Stimulated activated CD8-positive, alpha-beta memory T cell treated with anti-CD3 and anti-CD28 coated beads, Interleukin-4, amount 100 ng/mL, for 48 hours (primary cell): ENCODE data around the gene FKBP8.
"Not testable (repeated sequence)": the region's sequence is repeated elsewhere in the genome, so short reads cannot be mapped to it uniquely, and the experiment has no call there.

ENCODE experiments used
- DNase-seq: peaks from one replicate; pipeline ENCODE4 v3.0.0-alpha.2; 2020

FKBP8 gene

DNA sequence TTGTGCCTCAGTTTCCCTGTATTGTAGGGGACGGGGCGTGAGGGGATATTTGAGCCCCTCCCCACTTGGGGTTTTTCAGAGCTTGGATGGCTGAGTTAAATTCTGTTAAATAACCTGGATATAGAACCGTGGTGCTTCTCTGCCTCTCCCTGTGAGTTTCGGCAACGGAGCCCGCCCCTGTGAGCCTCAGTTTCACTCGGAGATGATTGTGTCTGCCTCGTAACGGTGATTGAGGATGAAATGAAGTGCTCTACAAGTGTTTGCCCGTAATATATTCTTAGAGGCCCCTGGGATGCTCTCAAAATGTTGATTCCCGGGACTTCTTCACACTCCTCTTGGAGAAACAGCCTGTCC is 14.8 kb upstream of the FKBP8 start:
- DNase-seq = no peak

DNA sequence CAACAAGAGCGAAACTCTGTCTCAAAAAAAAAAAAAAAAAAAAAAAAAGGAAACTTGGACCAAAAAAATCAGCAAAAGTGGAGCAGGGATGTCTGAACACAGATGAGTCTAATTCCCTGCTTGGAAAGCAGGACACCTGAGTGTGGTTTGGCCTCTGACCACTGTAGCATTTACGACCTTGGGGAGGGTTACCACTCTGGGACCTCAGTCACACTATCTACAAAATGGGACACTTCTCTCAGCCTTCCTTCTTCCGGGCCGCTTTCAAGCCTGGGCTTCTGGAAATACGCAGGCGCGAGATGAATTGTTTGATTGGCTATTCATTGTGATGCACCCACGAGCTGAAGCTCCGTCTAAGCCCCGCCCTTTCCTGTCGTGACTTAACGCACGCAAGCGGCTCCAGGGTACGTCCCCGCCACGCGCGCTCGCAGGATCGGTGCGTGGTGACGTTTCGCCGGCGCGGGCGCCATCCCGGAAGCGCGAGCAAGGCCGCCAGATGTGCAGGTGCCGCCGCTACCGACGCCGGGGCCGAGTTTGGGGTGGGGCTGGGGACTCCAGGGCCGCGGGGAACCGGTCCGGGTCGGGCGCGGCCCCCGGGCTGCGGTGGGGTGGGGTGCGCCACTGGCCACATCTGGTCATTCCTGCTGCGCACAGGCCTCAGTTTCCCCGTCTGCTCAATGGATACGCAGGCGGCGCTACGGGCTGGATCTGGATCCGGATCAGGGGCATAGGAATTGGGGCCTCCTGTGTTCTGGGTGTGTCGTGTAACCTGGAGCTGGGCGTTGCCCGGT is 14.2 kb upstream of the FKBP8 start, which contains the start of gene KXD1:
Gene KXD1, plus strand, starts transcription at position 460 of the 791 bp plus-strand sequence. CDS start 4,187 bp downstream, outside the sequence.
- peak; percentile 98 for DNase-seq

DNA sequence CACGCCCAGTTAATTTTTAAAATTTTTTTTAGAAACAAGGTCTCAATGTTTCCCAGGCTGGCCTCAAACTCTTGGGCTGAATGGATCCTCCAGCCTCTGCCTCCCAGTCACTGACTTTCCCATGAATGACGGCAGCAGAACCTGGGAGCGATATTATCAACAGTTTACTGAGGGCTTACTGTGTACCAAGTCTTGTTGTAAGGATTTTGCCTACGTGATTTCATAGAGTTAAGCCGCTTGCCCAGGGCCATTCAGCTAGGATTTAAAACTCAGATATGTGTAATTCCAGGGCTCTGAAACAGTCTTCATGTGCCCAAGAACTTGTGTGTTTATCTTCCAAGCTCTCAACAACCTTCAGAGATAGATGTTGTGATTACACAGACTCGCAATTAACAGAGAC is 8.3 kb upstream of the FKBP8 start:
- DNase-seq = no peak

DNA sequence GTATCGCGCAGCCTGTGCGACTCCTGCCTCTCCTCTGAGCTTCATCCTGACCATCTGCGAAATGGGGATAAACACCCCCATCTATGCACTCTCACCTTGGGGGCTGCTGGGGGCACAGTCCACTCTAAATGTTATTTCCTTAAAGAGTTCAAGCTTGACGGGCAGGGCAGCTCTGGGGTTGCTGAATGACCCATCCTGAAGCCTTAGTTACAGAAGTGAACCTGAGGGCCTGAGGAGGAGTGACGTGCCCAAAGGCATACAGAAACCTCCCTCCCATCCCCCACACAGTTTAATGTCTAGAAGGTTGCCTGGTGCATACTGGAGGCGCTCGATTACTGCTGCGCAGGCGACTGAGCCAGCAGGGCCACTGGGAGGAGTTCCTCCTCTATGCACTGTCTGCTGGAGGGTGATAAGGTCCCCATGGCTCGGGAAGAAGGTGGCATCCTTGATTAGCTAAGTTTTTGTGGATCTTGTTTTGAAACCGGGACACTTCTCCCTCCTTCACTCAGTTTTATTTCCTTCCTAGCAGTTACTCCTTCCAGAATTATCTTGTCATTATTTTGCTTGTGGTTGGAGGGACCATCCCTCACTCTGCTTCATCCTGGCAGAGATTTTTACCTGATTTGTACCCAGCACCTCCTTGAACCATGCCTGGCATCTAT is 572 bp upstream of the FKBP8 start:
- DNase-seq = peak; percentile 82

DNA sequence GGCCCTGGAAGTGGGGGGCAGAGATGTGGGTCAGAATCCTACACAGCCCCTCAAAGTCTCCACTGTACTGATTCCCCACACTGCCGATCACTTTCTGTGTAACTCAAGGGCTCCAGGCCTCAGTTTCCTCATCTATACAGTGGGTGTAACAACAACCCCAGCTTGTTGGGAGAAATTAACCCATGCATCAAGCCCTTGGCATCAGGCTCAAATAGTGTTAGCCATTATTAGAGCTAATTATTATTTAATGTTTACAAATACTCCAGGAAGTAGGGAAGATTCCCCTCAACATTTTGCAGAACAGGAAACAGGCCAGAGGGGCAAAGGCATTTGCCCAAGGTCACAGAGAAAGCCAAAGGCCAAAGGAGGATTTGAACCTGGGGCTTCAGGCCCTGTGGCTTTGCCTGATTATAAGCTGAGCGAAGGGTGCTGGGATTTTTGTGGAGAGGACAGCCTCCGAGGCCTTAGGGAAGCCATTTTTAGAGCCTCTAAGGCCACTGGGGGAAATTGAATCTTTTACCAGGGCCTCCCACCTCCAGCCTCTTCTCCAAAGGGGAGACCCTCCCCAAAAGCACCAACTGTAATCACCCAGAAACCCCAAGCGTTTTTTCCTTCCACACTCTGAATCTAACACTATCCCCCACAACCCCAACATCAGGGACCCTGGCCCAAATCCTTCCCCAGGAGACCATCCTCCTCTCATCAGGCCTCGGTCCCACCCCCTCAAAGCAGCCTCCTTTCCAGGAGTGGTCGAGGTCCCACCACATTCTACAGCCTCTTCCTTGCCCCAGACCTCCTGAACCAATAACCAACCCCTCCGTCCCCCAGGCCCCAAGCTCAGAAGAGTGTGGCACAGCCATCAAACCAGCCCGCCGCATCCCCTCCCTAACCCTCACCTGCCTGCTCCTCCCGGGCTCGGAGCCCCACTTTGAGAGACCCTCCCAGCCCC is 1.1 kb downstream of the FKBP8 start:
- no peak for DNase-seq

DNA sequence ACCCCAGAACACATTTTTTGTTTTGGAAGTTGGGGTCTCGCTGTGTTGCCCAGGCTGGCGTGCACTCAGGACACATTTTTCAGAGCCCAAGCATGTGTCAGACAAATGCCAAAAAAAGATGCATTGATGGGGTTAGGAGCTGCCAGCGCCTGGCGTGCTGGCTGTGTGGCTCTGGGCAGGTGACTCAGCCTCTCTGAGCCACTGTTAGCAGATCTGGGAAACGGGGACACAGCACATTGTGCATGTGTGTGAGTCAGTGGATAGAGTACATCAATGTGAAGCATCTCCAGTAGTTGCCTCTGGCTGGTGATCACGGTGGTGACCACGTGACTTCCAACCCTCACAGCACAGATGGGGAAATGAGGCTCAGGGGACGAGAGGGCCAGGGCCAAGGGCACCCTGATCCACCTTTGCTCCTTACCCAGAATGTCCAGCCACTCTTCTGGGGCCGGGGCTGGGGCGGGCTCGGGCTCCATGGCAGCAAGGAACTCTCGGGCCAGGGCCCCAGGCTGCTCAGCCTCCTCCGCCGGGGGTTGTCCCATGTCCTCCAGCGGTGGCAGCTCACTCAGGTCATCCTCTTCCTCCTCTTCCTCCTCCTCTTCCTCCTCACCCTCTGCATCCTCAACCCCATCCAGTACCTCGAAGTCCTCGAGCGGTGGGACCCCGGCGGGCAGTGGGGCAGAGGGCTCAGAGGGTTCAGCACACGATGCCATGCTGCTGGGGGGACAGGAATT is 1.9 kb downstream of the FKBP8 start:
- DNase-seq = peak; percentile 52

DNA sequence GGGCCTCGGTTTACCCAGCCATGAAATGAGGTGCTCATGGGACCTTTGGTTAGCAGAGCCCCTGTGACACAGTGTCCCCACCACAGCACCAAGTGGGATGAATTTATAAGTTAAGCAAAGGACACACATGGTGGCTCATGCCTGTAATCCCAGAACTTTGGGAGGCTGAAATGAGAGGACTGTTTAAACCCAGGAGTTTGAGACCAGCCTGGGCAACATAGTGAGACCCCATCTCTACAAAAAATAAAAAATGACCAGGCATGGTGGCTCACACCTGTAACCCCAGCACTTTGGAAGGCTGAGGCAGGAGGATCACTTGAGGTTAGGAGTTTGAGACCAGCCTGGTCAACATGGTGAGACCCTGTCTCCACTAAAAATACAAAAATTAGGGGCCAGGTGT is 3.2 kb downstream of the FKBP8 start:
- DNase-seq = not testable (repeated sequence)

DNA sequence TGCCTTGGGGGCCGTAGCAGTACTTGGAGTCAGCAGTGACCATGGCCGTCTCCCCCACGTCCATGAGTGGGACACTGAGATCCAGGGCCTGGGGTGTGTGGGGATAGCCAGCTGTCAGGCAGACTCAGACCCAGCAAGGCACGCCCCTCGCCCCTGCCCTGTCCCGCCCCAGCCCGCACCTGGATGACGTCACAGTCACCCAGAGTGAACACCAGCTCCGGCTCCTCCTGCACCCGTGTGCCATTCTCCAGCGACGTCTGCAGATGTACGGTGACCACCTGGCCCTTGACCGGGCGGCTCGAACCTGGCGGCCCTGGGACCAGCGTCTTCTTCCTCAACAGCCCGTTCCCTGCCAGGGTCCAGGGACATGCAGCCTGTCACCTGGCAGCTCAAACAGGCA is 4.0 kb downstream of the FKBP8 start:
- DNase-seq = no peak

DNA sequence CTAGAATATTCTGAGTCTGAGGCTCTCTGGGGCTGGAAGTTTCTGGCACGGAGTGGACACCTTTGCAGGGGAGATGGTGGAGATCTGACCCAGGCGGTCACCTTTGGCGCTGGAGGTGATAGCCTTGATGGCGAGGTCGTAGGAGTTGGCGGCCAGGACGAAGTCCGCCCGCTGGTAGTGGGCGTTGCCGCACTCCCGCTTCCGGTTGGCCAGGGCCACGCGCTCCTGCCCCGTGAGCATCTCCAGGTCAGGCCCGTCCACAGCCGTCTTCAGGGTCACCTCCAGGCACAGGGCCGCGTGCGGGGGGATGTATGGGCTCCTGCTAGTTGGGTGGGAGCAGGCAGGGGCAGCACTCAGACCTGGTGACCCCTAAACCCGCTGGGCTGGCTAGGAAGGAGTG is 5.3 kb downstream of the FKBP8 start:
- no peak for DNase-seq

DNA sequence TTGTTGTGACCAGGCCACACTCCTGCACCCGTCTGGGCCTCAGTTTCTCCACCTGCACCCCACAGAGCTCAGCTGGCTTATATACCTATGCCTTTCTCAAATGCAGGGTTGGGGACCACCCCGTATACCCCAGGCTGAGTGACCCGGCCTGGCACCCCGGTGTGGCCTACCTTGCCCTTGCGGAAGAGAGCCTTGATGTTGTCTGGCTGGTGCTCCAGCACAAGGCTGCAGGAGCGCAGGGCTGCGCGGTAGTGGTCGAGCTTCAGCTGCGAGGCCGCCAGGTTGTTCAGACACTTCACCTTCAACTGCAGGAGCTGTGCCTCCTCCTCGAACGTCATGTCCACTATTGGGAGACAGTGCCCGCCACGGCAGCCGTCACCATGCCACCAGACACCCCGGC is 5.9 kb downstream of the FKBP8 start:
- no peak for DNase-seq

DNA sequence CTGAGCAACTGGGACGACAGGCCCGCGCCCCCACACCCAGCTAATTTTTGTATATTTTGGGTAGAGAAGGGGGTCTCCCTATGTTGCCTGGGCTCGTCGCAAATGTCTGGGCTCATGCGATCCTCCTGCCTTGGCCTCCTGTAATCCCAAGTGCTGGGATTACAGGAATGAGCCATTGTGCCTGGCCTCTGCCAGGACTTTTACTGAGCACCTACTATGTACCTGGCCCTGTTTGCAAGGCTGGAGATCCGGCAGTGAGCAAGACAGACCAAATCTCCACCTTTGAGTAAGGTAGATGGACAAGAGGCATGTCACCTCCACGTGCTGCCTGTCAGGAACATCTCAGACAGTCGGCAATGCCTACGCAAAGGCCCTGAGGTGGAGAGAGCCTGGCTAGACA is 6.9 kb downstream of the FKBP8 start:
- no peak for DNase-seq

DNA sequence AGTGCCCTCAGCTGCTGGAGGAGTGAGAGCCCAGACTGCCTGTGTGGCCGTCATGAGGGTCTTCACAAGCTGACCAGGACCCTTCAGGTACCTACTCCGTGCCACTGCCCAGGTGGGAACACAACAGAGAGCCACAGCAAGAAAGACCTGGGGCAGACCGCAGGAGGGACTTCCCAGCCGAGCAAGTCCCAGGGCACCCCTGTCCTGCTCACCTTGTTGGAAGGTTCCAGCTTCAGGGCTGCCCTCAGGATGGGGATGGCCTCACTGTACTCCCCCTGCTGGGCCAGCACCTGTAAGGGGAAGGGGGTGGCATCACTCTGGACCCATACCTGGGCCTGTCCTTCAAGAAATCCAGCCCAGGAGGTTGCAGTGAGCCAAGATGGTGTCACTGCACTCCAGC is 10.3 kb downstream of the FKBP8 start:
- no peak for DNase-seq

DNA sequence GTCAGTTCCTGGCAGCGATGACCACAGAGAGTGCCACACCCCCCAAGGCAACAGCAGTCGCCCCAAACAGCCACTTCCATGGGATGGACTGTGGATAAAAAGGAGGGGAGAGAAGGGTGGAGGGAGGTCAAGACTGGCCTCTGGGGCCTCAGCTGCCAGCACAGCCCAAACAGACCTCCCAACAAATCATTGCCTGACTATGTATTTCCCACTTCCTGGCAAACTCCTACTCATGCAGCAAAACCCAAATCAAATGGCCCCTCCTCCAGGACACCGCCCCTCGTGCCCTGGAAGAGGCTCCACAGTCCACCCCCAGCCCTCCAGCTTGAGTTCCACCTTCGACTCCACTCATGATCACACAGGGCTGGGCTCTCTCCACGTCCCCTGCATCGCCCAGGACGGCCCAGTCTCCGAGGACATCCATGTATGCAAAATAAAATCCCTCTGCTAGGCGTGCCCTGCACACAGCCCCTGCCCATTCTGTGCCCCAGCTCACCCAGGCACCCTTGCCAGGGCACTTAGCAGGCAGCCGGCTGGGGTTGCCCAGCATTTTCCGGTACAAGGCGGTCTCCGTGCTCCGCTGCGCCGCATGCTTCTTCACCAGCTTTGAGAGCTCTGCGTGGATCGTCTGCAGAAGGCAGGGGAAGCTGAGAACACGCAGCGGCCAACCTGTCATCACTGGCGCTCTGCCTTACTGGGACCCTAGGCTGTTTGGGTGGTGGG is 11.0 kb downstream of the FKBP8 start:
- no peak for DNase-seq

DNA sequence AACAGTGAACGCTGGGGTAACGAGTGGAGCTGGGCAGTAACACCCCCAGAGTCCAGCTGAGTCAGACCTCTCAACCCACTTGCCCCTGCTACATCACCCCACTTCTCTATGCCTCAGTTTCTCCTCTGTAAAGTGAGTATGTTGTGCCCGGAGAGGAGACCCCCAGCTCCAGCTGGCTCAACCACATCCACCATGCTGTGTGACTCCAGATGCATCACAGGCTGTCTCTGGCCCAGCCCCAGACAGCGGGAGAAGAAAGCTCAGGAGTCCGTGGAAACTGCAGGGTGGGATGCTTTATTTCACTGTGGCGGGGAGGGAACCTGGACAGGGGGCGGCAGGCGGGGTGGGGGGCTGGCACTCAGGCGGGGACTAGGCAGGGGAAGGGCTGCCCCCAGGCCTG is 11.9 kb downstream of the FKBP8 start:
- DNase-seq = no peak

DNA sequence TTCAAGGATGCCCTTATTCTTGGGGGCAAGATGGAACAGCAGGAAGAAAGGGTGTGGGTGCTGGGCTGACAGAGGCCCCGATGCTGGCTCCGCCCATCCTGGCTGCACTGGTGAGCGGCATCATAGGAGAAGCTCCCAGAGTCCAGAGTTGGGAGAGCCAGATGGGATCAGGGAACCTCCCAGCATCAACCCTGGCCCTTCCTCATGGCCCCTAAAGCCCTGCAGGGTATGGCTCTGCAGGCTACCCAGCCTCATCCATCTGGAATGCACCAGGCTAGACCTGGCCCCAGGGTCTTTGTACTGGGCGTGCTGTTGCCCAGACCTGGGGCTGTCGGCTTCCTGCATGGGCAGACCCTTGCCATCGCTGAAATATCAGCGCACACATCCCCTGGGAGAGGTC is 13.6 kb downstream of the FKBP8 start:
- no peak for DNase-seq

DNA sequence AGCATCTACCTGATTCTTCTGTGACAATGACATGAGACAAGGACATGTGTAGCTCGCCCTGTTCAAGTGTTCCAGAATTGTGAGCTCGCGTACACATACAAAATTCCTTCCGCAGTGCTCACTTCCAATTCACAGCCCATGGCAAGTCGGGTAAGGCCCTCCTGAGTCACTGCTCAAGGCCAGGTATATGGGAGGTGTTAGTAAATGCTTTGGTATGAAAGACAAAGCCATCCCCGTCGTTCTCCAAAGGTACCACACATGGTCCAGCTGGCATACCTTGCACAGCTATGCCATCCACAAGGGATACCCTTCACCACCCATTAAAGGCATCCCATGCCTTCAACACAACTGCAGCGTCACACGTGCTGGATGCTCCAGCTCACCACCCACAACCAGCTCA is 17.1 kb downstream of the FKBP8 start:
- no peak for DNase-seq

DNA sequence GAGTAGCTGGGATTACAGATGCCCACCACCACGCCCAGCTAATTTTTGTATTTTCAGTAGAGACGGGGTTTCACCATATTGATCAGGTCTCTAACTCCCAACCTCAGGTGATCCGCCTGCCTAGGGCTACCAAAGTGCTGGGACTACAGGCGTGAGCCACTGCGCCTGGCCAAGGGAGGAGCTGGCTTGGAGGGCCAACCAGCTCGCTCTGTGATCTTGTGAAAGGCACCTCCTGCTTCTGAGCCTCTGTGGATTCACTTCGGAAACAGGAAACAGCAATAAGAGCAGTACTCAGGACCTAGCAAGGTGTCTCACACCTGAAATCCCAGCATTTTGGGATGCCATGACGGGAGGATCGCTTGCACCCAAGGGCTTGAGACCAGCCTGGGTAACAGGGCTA is 19.5 kb downstream of the FKBP8 start:
- no peak for DNase-seq

DNA sequence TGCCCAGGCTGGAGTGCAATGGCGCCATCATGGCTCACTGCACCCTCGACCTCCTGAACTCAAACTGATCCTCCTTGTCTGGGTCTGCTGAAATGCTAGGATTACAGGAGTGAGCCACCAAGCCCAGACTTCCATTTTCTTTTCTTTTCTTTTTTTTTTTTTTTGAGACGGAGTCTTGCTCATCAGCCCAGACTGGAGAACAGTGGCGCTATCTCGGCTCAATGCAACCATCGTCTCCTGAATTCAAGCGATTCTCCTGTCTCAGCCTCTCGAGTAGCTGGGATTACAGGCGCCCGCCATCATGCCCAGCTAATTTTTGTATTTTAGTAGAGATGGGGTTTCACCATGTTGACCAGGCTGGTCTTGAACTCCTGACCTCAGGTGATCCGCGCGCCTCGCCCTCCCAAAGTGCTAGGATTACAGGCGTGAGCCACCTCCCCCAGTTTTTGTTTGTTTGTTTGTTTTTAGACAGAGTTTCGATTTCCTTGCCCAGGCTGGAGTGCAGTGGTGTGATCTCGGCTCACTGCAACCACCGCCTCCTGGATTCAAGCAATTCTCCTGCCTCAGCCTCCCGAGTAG is 20.4 kb downstream of the FKBP8 start:
- not testable (repeated sequence) for DNase-seq

DNA sequence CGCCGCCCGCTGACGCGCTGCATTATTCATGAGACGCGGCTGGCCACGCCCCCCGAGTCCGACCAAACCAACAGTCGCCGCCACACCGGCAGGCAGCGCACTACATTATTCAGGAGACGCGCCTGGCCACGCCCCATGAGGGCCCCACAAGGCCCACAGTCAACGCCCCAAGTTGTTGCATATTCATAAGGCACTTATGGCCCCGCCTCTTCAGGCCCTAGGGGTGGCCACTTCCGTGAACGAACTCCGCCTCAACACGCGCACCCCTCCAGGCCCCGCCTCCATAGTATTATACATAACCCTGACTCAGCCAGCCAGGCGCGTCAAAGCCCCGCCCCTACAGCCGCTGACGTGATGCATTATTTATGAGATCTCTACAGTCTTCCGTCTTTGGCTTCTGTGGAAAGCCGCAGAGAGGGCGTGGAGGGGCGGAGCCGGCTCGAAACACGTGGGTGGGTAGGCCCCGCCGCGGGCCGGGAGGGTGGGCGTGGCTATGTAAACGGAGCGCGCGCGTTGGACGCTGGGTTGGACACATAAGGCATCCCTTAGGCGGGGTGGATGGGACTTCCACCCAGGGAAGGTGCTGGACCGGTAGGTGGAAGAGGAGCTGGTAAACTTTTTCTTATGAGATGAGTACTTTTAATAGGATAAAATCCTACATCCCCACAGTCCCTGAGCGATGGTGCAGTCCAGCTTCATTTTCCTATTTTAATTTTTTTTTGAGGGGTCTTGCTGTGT is 21.1 kb downstream of the FKBP8 start:
- DNase-seq = peak; percentile 100

DNA sequence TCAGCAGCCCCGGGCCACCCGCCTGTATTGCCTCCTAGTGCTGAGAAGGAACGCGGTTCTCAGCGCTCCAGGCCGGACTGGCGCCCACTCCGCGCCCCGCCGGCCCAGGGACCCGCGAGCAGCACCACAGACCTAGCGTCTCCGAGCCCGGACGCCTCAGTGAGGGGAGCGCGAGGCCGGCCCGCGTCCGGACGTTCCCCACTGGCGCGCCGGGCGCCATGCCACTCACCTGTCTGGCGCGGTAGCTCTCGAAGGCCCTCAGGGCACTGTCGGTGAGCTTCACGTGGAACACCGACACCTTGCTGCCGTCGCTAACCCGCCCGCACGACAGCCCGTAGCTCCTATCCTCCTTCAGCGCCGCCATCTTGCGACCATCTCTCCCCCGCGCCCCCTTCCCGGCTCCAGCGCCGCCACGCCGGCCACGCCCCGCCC is 21.7 kb downstream of the FKBP8 start, which contains the start of gene ELL:
Gene ELL, minus strand, starts transcription at position 379 of the 432 bp plus-strand sequence. Its CDS starts 15 bp downstream, at position 364.
- no peak for DNase-seq
